ENCODE data around the gene FXYD3.
"Not testable (repeated sequence)": the region's sequence is repeated elsewhere in the genome, so short reads cannot be mapped to it uniquely, and the experiment has no call there.

The FXYD3 gene

GRCh38 chr19:35144600-35145436 is 29.2 kb downstream of the FXYD3 start:
- peak; percentile 91 for DNase-seq (ENCODE audit: low spot score)
- no peak for TF ChIP-seq CTCF (conservative IDR thresholded peaks at IDR 0.05; ENCODE audit: low read depth)
- H3K27ac ChIP-seq = no peak overlapping the region
- ChIA-PET POLR2A (ENCODE audit: low non-redundant PET) (interaction anchor here (0.9 kb wide), 1 partner anchor 9 kb away, joined by 3 read pairs; no protein-coding TSS in a partner anchor), CTCF (interaction anchor here (0.8 to 1.6 kb wide), 2 partner anchors 9 to 10 kb away, joined by 3 to 8 read pairs; partner anchors contain the start of gene FXYD5)

- no peak for TF ChIP-seq CTCF (conservative IDR thresholded peaks at IDR 0.05; ENCODE audit: low read depth)
- CTCF ChIA-PET = no interaction called here
- no peak overlapping the region for H3K27ac ChIP-seq
- POLR2A ChIA-PET (ENCODE audit: low non-redundant PET) = no interaction called here
- no peak for DNase-seq (ENCODE audit: low spot score)
Measured at GRCh38 chr19:35146746-35147459, 31.3 kb downstream of the FXYD3 start.

GRCh38 chr19:35149463-35149862 is 33.8 kb downstream of the FXYD3 start:
- TF ChIP-seq CTCF (conservative IDR thresholded peaks at IDR 0.05; ENCODE audit: low read depth) = no peak
- H3K27ac ChIP-seq = no peak overlapping the region
- ChIA-PET POLR2A (ENCODE audit: low non-redundant PET) (no interaction called here), CTCF (no interaction called here)
- no peak for DNase-seq (ENCODE audit: low spot score)

GRCh38 chr19:35150445-35150844 is 34.8 kb downstream of the FXYD3 start:
- CTCF ChIA-PET = interaction anchor here (0.6 kb wide), 1 partner anchor 55 kb away, joined by 3 read pairs; no protein-coding TSS in a partner anchor
- POLR2A ChIA-PET (ENCODE audit: low non-redundant PET) = no interaction called here
- no peak overlapping the region for H3K27ac ChIP-seq

GRCh38 chr19:35151273-35152065 is 35.8 kb downstream of the FXYD3 start:
- DNase-seq (ENCODE audit: low spot score) = no peak
- TF ChIP-seq CTCF (conservative IDR thresholded peaks at IDR 0.05; ENCODE audit: low read depth) = no peak
- POLR2A ChIA-PET (ENCODE audit: low non-redundant PET) = no interaction called here
- CTCF ChIA-PET = interaction anchor here (1.2 kb wide), 1 partner anchor 85 kb away, joined by 3 read pairs; no protein-coding TSS in a partner anchor
- no peak overlapping the region for H3K27ac ChIP-seq

More at GRCh38 chr19:35150445-35150844, 34.8 kb downstream of the FXYD3 start:
- no peak for TF ChIP-seq CTCF (conservative IDR thresholded peaks at IDR 0.05; ENCODE audit: low read depth)
- no peak for DNase-seq (ENCODE audit: low spot score)

GRCh38 chr19:35153129-35153522 is 37.5 kb downstream of the FXYD3 start:
- CTCF ChIA-PET = interaction anchor here (0.9 to 1.7 kb wide), 2 partner anchors 86 to 87 kb away, joined by 3 to 6 read pairs; no protein-coding TSS in a partner anchor
- DNase-seq (ENCODE audit: low spot score); H3K27ac ChIP-seq; POLR2A ChIA-PET (ENCODE audit: low non-redundant PET): not testable (repeated sequence)

Data from RWPE1 (cell line).